Natural killer cell (primary cell): ENCODE results near the gene RIPPLY2. TPM values are rescaled to one million over a fixed set of nuclear protein-coding genes. Genes with fewer than 3 reads are reported as not detected.

ENCODE experiments used
- ATAC-seq, 3 donors: fragments of 150-1000 bp in 2 of 3; fragments of 200-7000 bp in 1 of 3; cut with Tn5 transposase; 1 replicate in 1 of 3; 2 replicates in 2 of 3; pipeline ENCODE4 v1.10.0; 2021; ENCODE audit warnings: mild to moderate bottlenecking in 2 of 3, moderate library complexity in 2 of 3
- DNase-seq, 2 donors: peaks; one replicate each; pipeline versions ENCODE4 v3.0.0 to v3.0.0-alpha.2; 2013 to 2021; ENCODE audit warnings: mixed read lengths in 1 of 2
- H3K27ac ChIP-seq: one replicate; pipeline ENCODE4 v1.5.1; 2013; ENCODE audit warnings: mild to moderate bottlenecking, low read length
- H3K27me3 ChIP-seq: one replicate; pipeline ENCODE4 v1.6.1; 2013; ENCODE audit warnings: low read length; ENCODE audit not compliant: control insufficient read depth, insufficient read depth
- H3K36me3 ChIP-seq: one replicate; pipeline ENCODE4 v1.6.1; 2013; ENCODE audit warnings: low read length; ENCODE audit not compliant: control insufficient read depth, insufficient read depth
- H3K4me1 ChIP-seq: one replicate; pipeline ENCODE4 v1.6.1; 2013; ENCODE audit warnings: low read length; ENCODE audit not compliant: control insufficient read depth, insufficient read depth
- H3K4me3 ChIP-seq: one replicate; pipeline ENCODE4 v1.5.1; 2013; ENCODE audit warnings: low read length
- H3K9me3 ChIP-seq: one replicate; pipeline ENCODE4 v1.6.1; 2013; ENCODE audit warnings: low read length; ENCODE audit not compliant: control insufficient read depth, insufficient read depth
- H3K27ac Mint-ChIP-seq, 2 donors: one replicate each; pipeline ENCODE4 v1.8.0; 2022; ENCODE audit warnings: mild to moderate bottlenecking in 2 of 2, mixed read lengths in 2 of 2, moderate library complexity in 1 of 2
- H3K27me3 Mint-ChIP-seq, 2 donors: one replicate each; pipeline ENCODE4 v1.8.0; 2022; ENCODE audit warnings: low read depth in 2 of 2, mixed read lengths in 2 of 2
- H3K36me3 Mint-ChIP-seq: one replicate; pipeline ENCODE4 v1.8.0; 2022; ENCODE audit warnings: mixed read lengths
- H3K4me1 Mint-ChIP-seq, 2 donors: one replicate each; pipeline ENCODE4 v1.8.0; 2022; ENCODE audit warnings: mixed read lengths in 2 of 2
- H3K4me3 Mint-ChIP-seq: one replicate; pipeline ENCODE4 v1.8.0; 2022; ENCODE audit warnings: mild to moderate bottlenecking, moderate library complexity, mixed read lengths
- H3K9me3 Mint-ChIP-seq, 2 donors: one replicate each; pipeline ENCODE4 v1.8.0; 2022; ENCODE audit warnings: mixed read lengths in 2 of 2
- CTCF ChIP-seq: fragments of 200-600 bp; IDR thresholded peaks from one replicate; pipeline ENCODE4 v1.8.0; 2022; ENCODE audit warnings: antibody characterized with exemption
- WGBS: methylation state at CpG from one replicate; pipeline ENCODE4 v1.1.7; 2013; ENCODE audit warnings: missing lambda C conversion rate; ENCODE audit not compliant: insufficient coverage; 5-methylcytosine and 5-hydroxymethylcytosine counted together
- intact Hi-C: fragments of 100-400 bp; cut with micrococcal nuclease; formaldehyde crosslinking; loops from one replicate; pipeline ENCODE4 v1.14.2; 2022
- total RNA-seq, 4 donors: library from RNA; stranded (reverse); fragments of 120-200 nt in 1 of 4; gene quantifications; one replicate each; pipeline versions ENCODE4 v1.2.3 to v1.2.4, GENCODE V29; 2013 to 2022

RIPPLY2 gene
- total RNA-seq, 3 donors from 2014 or later (not counting 1 experiment from before 2014, with no cell fraction given): not detected

- Histone ChIP-seq H3K27ac (no peak overlapping the region), H3K4me1 (no peaks in the 10 kb centered on the region), H3K4me3 (no peak overlapping the region), H3K27me3 (no peaks in the 10 kb centered on the region), H3K9me3 (no peaks in the 10 kb centered on the region), H3K36me3 (peaks cover 4% of the 10 kb centered on the region)
- 100% methylated on average over 2 of the region's 3 CpGs for WGBS
- no peak for TF ChIP-seq CTCF
- DNase-seq: no peak
- no peak overlapping the region for H3K27ac Mint-ChIP-seq
- no peak overlapping the region for H3K4me3 Mint-ChIP-seq
- intact Hi-C loops: no loop called here
- no peaks in the 10 kb centered on the region for H3K27me3 Mint-ChIP-seq
- H3K4me1 Mint-ChIP-seq: peaks cover 39% of the 10 kb centered on the region in 2 donors
- no peaks in the 10 kb centered on the region for H3K36me3 Mint-ChIP-seq
- H3K9me3 Mint-ChIP-seq: no peaks in the 10 kb centered on the region
- no peak for ATAC-seq
Measured at GRCh38 chr6:83872386-83873118, 19.4 kb downstream of the RIPPLY2 start.

- ATAC-seq: no peak
- H3K27ac Mint-ChIP-seq: peak overlapping the region; percentile 4 to 8
- H3K4me3 Mint-ChIP-seq: no peak overlapping the region
Measured at GRCh38 chr6:83873869-83874268, 20.7 kb downstream of the RIPPLY2 start.

GRCh38 chr6:83875843-83876242 is 22.7 kb downstream of the RIPPLY2 start:
- Histone ChIP-seq H3K4me1 (no peaks in the 10 kb centered on the region), H3K27me3 (no peaks in the 10 kb centered on the region), H3K4me3 (no peak overlapping the region), H3K9me3 (no peaks in the 10 kb centered on the region), H3K36me3 (no peaks in the 10 kb centered on the region), H3K27ac (no peak overlapping the region)
- WGBS: 91% methylated on average over 4 of the region's 6 CpGs
- H3K4me1 Mint-ChIP-seq: peaks cover 64 to 69% of the 10 kb centered on the region in 2 donors
- no peak for DNase-seq
- intact Hi-C loops: no loop called here
- TF ChIP-seq CTCF: no peak
- H3K9me3 Mint-ChIP-seq: no peaks in the 10 kb centered on the region
- no peak overlapping the region for H3K4me3 Mint-ChIP-seq
- no peak overlapping the region for H3K27ac Mint-ChIP-seq
- H3K36me3 Mint-ChIP-seq: no peaks in the 10 kb centered on the region
- ATAC-seq: no peak
- H3K27me3 Mint-ChIP-seq: no peaks in the 10 kb centered on the region

More at GRCh38 chr6:83873869-83874268, 20.7 kb downstream of the RIPPLY2 start:
- H3K9me3 ChIP-seq: no peaks in the 10 kb centered on the region
- H3K36me3 ChIP-seq: peaks cover 4% of the 10 kb centered on the region
- no peak overlapping the region for H3K27ac ChIP-seq
- no peaks in the 10 kb centered on the region for H3K27me3 ChIP-seq
- intact Hi-C loops: no loop called here
- TF ChIP-seq CTCF: no peak
- Mint-ChIP-seq H3K27me3 (no peaks in the 10 kb centered on the region), H3K36me3 (no peaks in the 10 kb centered on the region), H3K9me3 (no peaks in the 10 kb centered on the region), H3K4me1 (peaks cover 46 to 49% of the 10 kb centered on the region in 2 donors)
- DNase-seq: no peak
- no peak overlapping the region for H3K4me3 ChIP-seq
- H3K4me1 ChIP-seq: no peaks in the 10 kb centered on the region
